CD4-positive, CD25-positive, alpha-beta regulatory T cell (primary cell): ENCODE data around the gene PHKG1. TPM values are rescaled to one million over a fixed set of nuclear protein-coding genes. Genes with fewer than 3 reads are reported as not detected.
"Not testable (repeated sequence)": the region's sequence is repeated elsewhere in the genome, so short reads cannot be mapped to it uniquely, and the experiment has no call there.

Experiments used
- ATAC-seq, 2 donors: fragments of 150-1000 bp; cut with Tn5 transposase; one replicate each; pipeline ENCODE4 v1.10.0; 2021; ENCODE audit warnings: low read depth in 2 of 2, moderate number of reproducible peaks in 2 of 2, moderate library complexity in 1 of 2
- DNase-seq, 3 donors: peaks; one replicate each; pipeline versions ENCODE4 v3.0.0 to v3.0.0-alpha.2; 2012 to 2022; ENCODE audit warnings: mixed read lengths in 1 of 3
- H3K27ac ChIP-seq: one replicate; pipeline ENCODE4 v1.7.0; 2013; ENCODE audit warnings: mild to moderate bottlenecking, low read length; ENCODE audit not compliant: insufficient read depth, poor library complexity, severe bottlenecking
- H3K27me3 ChIP-seq: one replicate; pipeline ENCODE4 v1.7.0; 2013; ENCODE audit warnings: low read length; ENCODE audit not compliant: control insufficient read depth, insufficient read depth
- H3K36me3 ChIP-seq: one replicate; pipeline ENCODE4 v1.7.0; 2013; ENCODE audit warnings: mild to moderate bottlenecking, low read length, moderate library complexity; ENCODE audit not compliant: control insufficient read depth, insufficient read depth
- H3K4me1 ChIP-seq: 2 replicates; pipeline ENCODE4 v1.7.0; 2013; ENCODE audit warnings: mild to moderate bottlenecking, low read length; ENCODE audit not compliant: insufficient read depth, control insufficient read depth, poor library complexity, severe bottlenecking
- H3K4me3 ChIP-seq: one replicate; pipeline ENCODE4 v1.7.0; 2013; ENCODE audit warnings: low read depth, mild to moderate bottlenecking, low read length, moderate library complexity
- H3K9me3 ChIP-seq, 2 experiments: 1 replicate in 1 of 2; 2 replicates in 1 of 2; pipeline ENCODE4 v1.7.0; 2013; ENCODE audit warnings: low read length in 2 of 2, mild to moderate bottlenecking in 1 of 2, moderate library complexity in 1 of 2; ENCODE audit not compliant: control insufficient read depth in 2 of 2
- H3K27ac Mint-ChIP-seq, 3 donors: one replicate each; pipeline ENCODE4 v1.8.0; 2020 to 2022; ENCODE audit warnings: mild to moderate bottlenecking in 3 of 3, mixed read lengths in 3 of 3, moderate library complexity in 2 of 3
- H3K27me3 Mint-ChIP-seq: one replicate; pipeline ENCODE4 v1.8.0; 2022; ENCODE audit warnings: mild to moderate bottlenecking, mixed read lengths
- H3K36me3 Mint-ChIP-seq: one replicate; pipeline ENCODE4 v1.8.0; 2020; ENCODE audit warnings: mixed read lengths
- H3K4me1 Mint-ChIP-seq, 4 donors: one replicate each; pipeline ENCODE4 v1.8.0; 2020 to 2022; ENCODE audit warnings: mixed read lengths in 4 of 4, mild to moderate bottlenecking in 1 of 4
- H3K4me3 Mint-ChIP-seq, 4 donors: one replicate each; pipeline ENCODE4 v1.8.0; 2020 to 2022; ENCODE audit warnings: mild to moderate bottlenecking in 4 of 4, mixed read lengths in 4 of 4, moderate library complexity in 3 of 4
- H3K9me3 Mint-ChIP-seq, 7 donors: one replicate each; pipeline ENCODE4 v1.8.0; 2020 to 2022; ENCODE audit warnings: mixed read lengths in 7 of 7, mild to moderate bottlenecking in 3 of 7, moderate library complexity in 2 of 7
- polyA plus RNA-seq, 4 donors: library from polyadenylated mRNA; unstranded; fragments of 300-500 nt; fragmentation: Illumina TruSeq; gene quantifications; one replicate each; pipeline ENCODE4 v1.2.3, GENCODE V29; 2021
- total RNA-seq: library from RNA; stranded (reverse); gene quantifications from one replicate; pipeline ENCODE4 v1.2.3, GENCODE V29; 2022

The PHKG1 gene
- total and polyA plus RNA-seq, 5 donors from 2014 or later, result 0.08 to 8.2 (median 0.41) TPM

GRCh38 chr7:56081626-56082340 is 11.0 kb downstream of the PHKG1 start:
- Histone ChIP-seq H3K4me1 (no peaks in the 10 kb centered on the region), H3K27ac (no peak overlapping the region), H3K9me3 (no peaks in the 10 kb centered on the region), H3K36me3 (peaks cover 24% of the 10 kb centered on the region), H3K4me3 (no peak overlapping the region), H3K27me3 (no peaks in the 10 kb centered on the region)
- Mint-ChIP-seq H3K27ac (no peak overlapping the region), H3K9me3 (no peaks in the 10 kb centered on the region), H3K4me1 (peaks cover 0 to 3% (median 0%) of the 10 kb centered on the region in 4 donors), H3K36me3 (peaks cover 17% of the 10 kb centered on the region), H3K27me3 (no peaks in the 10 kb centered on the region), H3K4me3 (no peak overlapping the region)
- ATAC-seq (no peak), DNase-seq (no peak)

GRCh38 chr7:56080726-56081435 is 11.9 kb downstream of the PHKG1 start:
- peaks cover 28% of the 10 kb centered on the region for H3K36me3 ChIP-seq
- H3K36me3 Mint-ChIP-seq, result peaks cover 19% of the 10 kb centered on the region
- H3K4me1 Mint-ChIP-seq, result not testable (repeated sequence)

GRCh38 chr7:56079450-56080185 is 13.1 kb downstream of the PHKG1 start:
- H3K4me1 ChIP-seq, result no peaks in the 10 kb centered on the region
- Mint-ChIP-seq H3K4me3 (no peak overlapping the region), H3K9me3 (no peaks in the 10 kb centered on the region), H3K36me3 (peaks cover 18% of the 10 kb centered on the region), H3K27me3 (no peaks in the 10 kb centered on the region), H3K27ac (peak overlapping the region in 1 of 3 donors; percentile 46), H3K4me1 (no peaks in the 10 kb centered on the region)
- no peak overlapping the region for H3K4me3 ChIP-seq
- no peaks in the 10 kb centered on the region for H3K27me3 ChIP-seq
- peaks cover 28% of the 10 kb centered on the region for H3K36me3 ChIP-seq
- ATAC-seq, result no peak
- no peak for DNase-seq
- H3K27ac ChIP-seq, result no peak overlapping the region
- H3K9me3 ChIP-seq, result no peaks in the 10 kb centered on the region

More at GRCh38 chr7:56080726-56081435, 11.9 kb downstream of the PHKG1 start:
- H3K27ac Mint-ChIP-seq, H3K4me3 ChIP-seq, ATAC-seq, H3K4me3 Mint-ChIP-seq, H3K27me3 Mint-ChIP-seq, DNase-seq, H3K9me3 Mint-ChIP-seq, H3K27me3 ChIP-seq, H3K4me1 ChIP-seq, H3K27ac ChIP-seq, H3K9me3 ChIP-seq: not testable (repeated sequence)

GRCh38 chr7:56078196-56078595 is 14.6 kb downstream of the PHKG1 start:
- Histone ChIP-seq H3K4me3 (no peak overlapping the region), H3K4me1 (peaks cover 2% of the 10 kb centered on the region)
- peaks cover 21% of the 10 kb centered on the region for H3K36me3 Mint-ChIP-seq

DNA sequence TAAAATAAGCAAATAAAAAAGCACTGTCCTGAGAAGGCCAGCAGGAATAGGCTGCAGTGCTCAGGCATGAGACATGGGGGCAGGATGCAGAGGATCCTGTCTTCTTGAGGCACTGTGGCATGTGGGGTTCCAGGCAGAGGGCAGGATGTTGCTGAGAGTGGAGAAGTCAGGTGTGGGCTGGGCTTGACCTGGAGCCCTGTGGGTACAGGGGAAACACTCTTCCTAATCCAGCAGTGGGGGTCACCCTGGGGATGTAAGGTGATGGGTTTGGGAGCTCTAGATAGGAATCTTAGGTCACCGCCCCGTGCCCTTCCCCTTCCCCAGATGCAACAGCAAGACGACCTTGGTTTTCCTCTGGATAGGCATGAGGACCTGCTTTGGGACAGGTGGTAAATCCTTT is 15.1 kb downstream of the PHKG1 start:
- peaks cover 28% of the 10 kb centered on the region for H3K36me3 ChIP-seq
- ATAC-seq (no peak), DNase-seq (no peak)
- peaks cover 24% of the 10 kb centered on the region for H3K36me3 Mint-ChIP-seq
- H3K9me3 Mint-ChIP-seq, result no peaks in the 10 kb centered on the region
- no peak overlapping the region for H3K27ac ChIP-seq
- H3K4me1 Mint-ChIP-seq, result peaks cover 4 to 8% (median 5%) of the 10 kb centered on the region in 4 donors
- no peak overlapping the region for H3K4me3 Mint-ChIP-seq
- peaks cover 2% of the 10 kb centered on the region for H3K4me1 ChIP-seq
- H3K4me3 ChIP-seq, result no peak overlapping the region
- H3K27me3 Mint-ChIP-seq, result no peaks in the 10 kb centered on the region
- H3K27me3 ChIP-seq, result no peaks in the 10 kb centered on the region
- H3K9me3 ChIP-seq, result no peaks in the 10 kb centered on the region
- H3K27ac Mint-ChIP-seq, result no peak overlapping the region

More at GRCh38 chr7:56078196-56078595, 14.6 kb downstream of the PHKG1 start:
- Mint-ChIP-seq H3K4me1 (peaks cover 4 to 6% (median 5%) of the 10 kb centered on the region in 4 donors), H3K9me3 (no peaks in the 10 kb centered on the region), H3K27ac (no peak overlapping the region), H3K4me3 (no peak overlapping the region), H3K27me3 (no peaks in the 10 kb centered on the region)
- no peaks in the 10 kb centered on the region for H3K27me3 ChIP-seq
- H3K9me3 ChIP-seq, result no peaks in the 10 kb centered on the region
- no peak for ATAC-seq
- H3K36me3 ChIP-seq, result peaks cover 28% of the 10 kb centered on the region
- DNase-seq, result no peak
- H3K27ac ChIP-seq, result no peak overlapping the region

- Histone ChIP-seq H3K36me3 (peaks cover 34% of the 10 kb centered on the region), H3K4me3 (no peak overlapping the region), H3K27ac (no peak overlapping the region), H3K27me3 (no peaks in the 10 kb centered on the region), H3K9me3 (no peaks in the 10 kb centered on the region), H3K4me1 (peaks cover 2% of the 10 kb centered on the region)
- no peaks in the 10 kb centered on the region for H3K9me3 Mint-ChIP-seq
- peaks cover 29% of the 10 kb centered on the region for H3K36me3 Mint-ChIP-seq
- H3K4me1 Mint-ChIP-seq, result peaks cover 6 to 9% (median 7%) of the 10 kb centered on the region in 4 donors
- H3K27me3 Mint-ChIP-seq, result no peaks in the 10 kb centered on the region
- H3K27ac Mint-ChIP-seq, result peak overlapping the region in 1 of 3 donors; percentile 38
- H3K4me3 Mint-ChIP-seq, result no peak overlapping the region
- DNase-seq (peak; percentile 48 to 62 (median 62)), ATAC-seq (peak; percentile 75 to 77)
Measured at GRCh38 chr7:56074371-56074791, 18.4 kb downstream of the PHKG1 start.

GRCh38 chr7:56066376-56066775 is 26.4 kb downstream of the PHKG1 start:
- not testable (repeated sequence) for ATAC-seq, H3K27me3 ChIP-seq, H3K9me3 Mint-ChIP-seq, H3K27me3 Mint-ChIP-seq, DNase-seq, H3K9me3 ChIP-seq, H3K27ac ChIP-seq
- H3K27ac Mint-ChIP-seq, result peak overlapping the region in 1 of 3 donors; percentile 26
- Histone ChIP-seq H3K4me3 (peak overlapping the region; percentile 10), H3K36me3 (peaks cover 28% of the 10 kb centered on the region), H3K4me1 (peaks cover 15% of the 10 kb centered on the region)
- peaks cover 17 to 43% (median 29%) of the 10 kb centered on the region in 4 donors for H3K4me1 Mint-ChIP-seq
- peaks cover 31% of the 10 kb centered on the region for H3K36me3 Mint-ChIP-seq
- peak overlapping the region; percentile 44 to 92 (median 57) for H3K4me3 Mint-ChIP-seq
